Osteoblast (primary cell): ENCODE data around the gene SIRPB2. TPM values are rescaled to one million over a fixed set of nuclear protein-coding genes. Genes with fewer than 3 reads are reported as not detected.
A peak's percentile ranks its signal among the peaks of the same experiment; 100 is the strongest.

Source experiments
- DNase-seq: peaks from one replicate; pipeline ENCODE4 v3.0.0; 2011; ENCODE audit warnings: low spot score, mixed read lengths; ENCODE audit not compliant: insufficient read length; ENCODE audit errors: missing footprints
- H2AFZ ChIP-seq: 2 replicates; pipeline ENCODE4 v1.6.0; 2011; ENCODE audit warnings: mild to moderate bottlenecking, low read length
- H3K27ac ChIP-seq: 2 replicates; pipeline ENCODE4 v1.5.1; 2011; ENCODE audit warnings: mild to moderate bottlenecking, low read depth, low read length, moderate library complexity
- H3K27me3 ChIP-seq: 2 replicates; pipeline ENCODE4 v1.6.0; 2012; ENCODE audit warnings: mild to moderate bottlenecking, control low read depth, inconsistent platforms, low read length, moderate library complexity; ENCODE audit not compliant: insufficient read depth
- H3K36me3 ChIP-seq: 2 replicates; pipeline ENCODE4 v1.5.1; 2011; ENCODE audit warnings: mild to moderate bottlenecking, low read length, control low read depth, moderate library complexity; ENCODE audit not compliant: insufficient read depth
- H3K4me1 ChIP-seq: 2 replicates; pipeline ENCODE4 v1.5.1; 2011; ENCODE audit warnings: mild to moderate bottlenecking, low read length, control low read depth, moderate library complexity; ENCODE audit not compliant: insufficient read depth
- H3K4me2 ChIP-seq: 2 replicates; pipeline ENCODE4 v1.6.0; 2011; ENCODE audit warnings: mild to moderate bottlenecking, low read length; ENCODE audit not compliant: insufficient read depth
- H3K4me3 ChIP-seq: fragments of 200-600 bp; sonication (generic); 3 replicates; pipeline ENCODE4 v1.5.1; 2012; ENCODE audit warnings: mild to moderate bottlenecking, low read length, inconsistent platforms; ENCODE audit not compliant: insufficient read depth
- H3K79me2 ChIP-seq: 2 replicates; pipeline ENCODE4 v1.6.0; 2012; ENCODE audit warnings: mild to moderate bottlenecking, low read length, control low read depth, inconsistent platforms; ENCODE audit not compliant: insufficient read depth
- H3K9me3 ChIP-seq: 2 replicates; pipeline ENCODE4 v1.5.1; 2011; ENCODE audit warnings: low read depth, low read length, control low read depth
- H4K20me1 ChIP-seq: 2 replicates; pipeline ENCODE4 v1.6.0; 2012; ENCODE audit warnings: mild to moderate bottlenecking, low read length, control low read depth; ENCODE audit not compliant: insufficient read depth
- CTCF ChIP-seq: IDR thresholded peaks from 2 replicates; pipeline ENCODE4 v1.5.1; 2011; ENCODE audit warnings: mild to moderate bottlenecking, low read depth, low read length, moderate library complexity; ENCODE audit errors: extremely low read depth
- total RNA-seq: library from RNA; depleted of rRNA; stranded (reverse); fragments of >200 nt; gene quantifications from 2 replicates; pipeline ENCODE4 v1.2.3, GENCODE V29; 2012

The SIRPB2 gene
- total RNA-seq, 1 donor: under 0.01 TPM

GRCh38 chr20:1468117-1468624, 23.0 kb downstream of the SIRPB2 start:
- no peak for TF ChIP-seq CTCF
- Histone ChIP-seq H3K27me3 (no peaks in the 10 kb centered on the region), H3K79me2 (peaks cover 31% of the 10 kb centered on the region)

DNA sequence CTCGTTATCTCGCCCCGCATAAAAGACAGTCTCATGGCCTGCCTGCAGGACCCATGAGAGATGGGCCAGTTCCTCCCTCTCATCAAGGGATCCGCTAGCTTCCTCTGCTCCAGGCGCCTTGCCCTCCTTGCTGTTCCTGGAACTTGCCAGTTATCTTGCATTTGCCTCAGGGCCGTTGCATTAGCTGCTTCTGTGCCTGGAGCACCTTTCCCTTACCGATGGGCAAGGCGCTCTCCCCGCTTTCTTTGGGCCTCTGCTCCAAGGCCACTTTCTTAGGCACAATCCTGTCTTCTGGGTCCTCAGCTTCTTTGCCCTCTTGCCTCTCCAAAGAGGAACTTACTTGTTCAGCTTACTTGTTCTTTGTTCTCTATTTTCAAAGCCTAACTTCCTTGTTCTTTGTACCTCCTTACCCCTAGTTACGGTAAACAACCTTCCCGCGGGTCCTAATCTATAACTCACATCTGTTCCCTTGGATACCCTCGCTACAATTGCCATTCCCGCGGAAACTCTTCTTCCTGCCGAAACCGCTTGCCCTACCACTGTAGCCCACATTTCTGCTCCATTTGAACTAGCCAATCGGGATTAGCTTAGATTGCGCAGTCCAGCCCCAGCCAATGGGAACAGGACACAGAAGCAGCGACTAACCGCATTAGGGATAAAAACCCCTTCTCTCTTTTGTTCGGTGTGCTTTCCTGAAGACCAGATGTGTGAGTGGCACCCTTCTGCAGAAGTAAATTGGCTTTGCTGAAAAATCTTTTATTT, 23.7 kb downstream of the SIRPB2 start:
- Histone ChIP-seq H3K4me1 (peaks cover 30% of the 10 kb centered on the region), H3K4me3 (no peak overlapping the region), H3K79me2 (peaks cover 37% of the 10 kb centered on the region), H2AFZ (no peak overlapping the region), H3K27me3 (no peaks in the 10 kb centered on the region), H3K4me2 (peak overlapping the region; percentile 57), H3K36me3 (peaks cover 10% of the 10 kb centered on the region), H3K9me3 (no peaks in the 10 kb centered on the region), H4K20me1 (peaks cover 23% of the 10 kb centered on the region), H3K27ac (no peak overlapping the region)
- DNase-seq: no peak
- no peak for TF ChIP-seq CTCF

More at GRCh38 chr20:1468117-1468624, 23.0 kb downstream of the SIRPB2 start:
- H3K4me3 ChIP-seq: no peak overlapping the region
- peaks cover 5% of the 10 kb centered on the region for H3K36me3 ChIP-seq
- H4K20me1 ChIP-seq: peaks cover 22% of the 10 kb centered on the region
- H3K4me1 ChIP-seq: peaks cover 30% of the 10 kb centered on the region
- no peaks in the 10 kb centered on the region for H3K9me3 ChIP-seq
- DNase-seq: no peak
- no peak overlapping the region for H2AFZ ChIP-seq
- no peak overlapping the region for H3K27ac ChIP-seq
- H3K4me2 ChIP-seq: no peak overlapping the region

- H3K4me1 ChIP-seq: peaks cover 30% of the 10 kb centered on the region
- H3K79me2 ChIP-seq: peaks cover 41% of the 10 kb centered on the region
- H4K20me1 ChIP-seq: peaks cover 26% of the 10 kb centered on the region
- no peak for TF ChIP-seq CTCF
- no peak overlapping the region for H3K27ac ChIP-seq
- H3K4me2 ChIP-seq: peak overlapping the region; percentile 57
- H3K9me3 ChIP-seq: no peaks in the 10 kb centered on the region
- peak overlapping the region; percentile 52 for H2AFZ ChIP-seq
- DNase-seq: no peak
- H3K27me3 ChIP-seq: no peaks in the 10 kb centered on the region
- peak overlapping the region; percentile 13 for H3K4me3 ChIP-seq
- H3K36me3 ChIP-seq: peaks cover 12% of the 10 kb centered on the region
Observed at GRCh38 chr20:1467082-1467354, 24.2 kb downstream of the SIRPB2 start.

GRCh38 chr20:1466211-1467081, 24.8 kb downstream of the SIRPB2 start, which contains the start of gene NSFL1C:
NSFL1C (minus strand) TSS chr20:1466849; CDS start chr20:1466824, 25 bp downstream.
- H3K9me3 ChIP-seq: no peaks in the 10 kb centered on the region
- peaks cover 30% of the 10 kb centered on the region for H3K4me1 ChIP-seq
- peak within 1 kb of the TSS; percentile 80 for H3K27ac ChIP-seq

More at GRCh38 chr20:1466211-1467081, 24.8 kb downstream of the SIRPB2 start, which contains the start of gene NSFL1C:
- Histone ChIP-seq H3K4me3 (peak within 1 kb of the TSS; percentile 89), H3K36me3 (peaks cover 14% of the 10 kb centered on the region), H3K4me2 (peak within 1 kb of the TSS; percentile 83), H3K27me3 (no peaks in the 10 kb centered on the region), H2AFZ (peak within 1 kb of the TSS; percentile 83), H4K20me1 (peaks cover 32% of the 10 kb centered on the region), H3K79me2 (peaks cover 47% of the 10 kb centered on the region)
- DNase-seq: peak; percentile 99
- peak; percentile 62 for TF ChIP-seq CTCF
